Gastrocnemius medialis (tissue), 4 donors: ENCODE results near the gene PPIE.
"Not testable (repeated sequence)": the region's sequence is repeated elsewhere in the genome, so short reads cannot be mapped to it uniquely, and the experiment has no call there.

ENCODE experiments used
- CTCF ChIP-seq, 5 experiments: fragments of 450-650 bp in 3 of 5; fragments of 200-600 bp in 2 of 5; sonication (generic) in 2 of 5; IDR thresholded peaks in 4 of 5; conservative IDR thresholded peaks in 1 of 5; 1 replicate in 4 of 5; 2 replicates in 1 of 5; pipeline ENCODE4 v1.5.1; 2016 to 2019; ENCODE audit warnings: antibody characterized with exemption in 5 of 5, mild to moderate bottlenecking in 3 of 5, moderate library complexity in 3 of 5
- POLR2A ChIP-seq, 2 donors: fragments of 450-650 bp; IDR thresholded peaks; one replicate each; pipeline ENCODE4 v1.6.1; 2017; ENCODE audit warnings: antibody characterized with exemption in 2 of 2, mild to moderate bottlenecking in 2 of 2, moderate library complexity in 2 of 2

GRCh38 chr1:39786303-39787107, 47.8 kb downstream of the PPIE start:
- TF ChIP-seq CTCF (IDR thresholded peaks at IDR 0.05 in 4 of 5, conservative IDR thresholded peaks at IDR 0.05 in 1 of 5); POLR2A (IDR thresholded peaks at IDR 0.05): not testable (repeated sequence)
